Right lobe of liver (tissue), 4 donors: Measurements from ENCODE around the gene SLC12A9.

Experiments used
- POLR2A ChIP-seq: fragments of 450-650 bp; IDR thresholded peaks from one replicate; pipeline ENCODE4 v1.6.1; 2017; ENCODE audit warnings: antibody characterized with exemption, mild to moderate bottlenecking
- TF ChIP-seq, protein P1 (sequence below), 4 donors: fragments of 200-600 bp in 3 of 4; fragments of 450-650 bp in 1 of 4; IDR thresholded peaks; one replicate each; pipeline versions ENCODE4 v1.5.1 to v1.8.0; 2016 to 2022; ENCODE audit warnings: antibody characterized with exemption in 4 of 4, mild to moderate bottlenecking in 2 of 4
- donor health status: DM: no; HTN: no; CAD: no.
- donor health status: DM: no; HTN: no; CAD: no.
- donor health status: DM: no; HTN: yes; CAD: no.

DNA sequence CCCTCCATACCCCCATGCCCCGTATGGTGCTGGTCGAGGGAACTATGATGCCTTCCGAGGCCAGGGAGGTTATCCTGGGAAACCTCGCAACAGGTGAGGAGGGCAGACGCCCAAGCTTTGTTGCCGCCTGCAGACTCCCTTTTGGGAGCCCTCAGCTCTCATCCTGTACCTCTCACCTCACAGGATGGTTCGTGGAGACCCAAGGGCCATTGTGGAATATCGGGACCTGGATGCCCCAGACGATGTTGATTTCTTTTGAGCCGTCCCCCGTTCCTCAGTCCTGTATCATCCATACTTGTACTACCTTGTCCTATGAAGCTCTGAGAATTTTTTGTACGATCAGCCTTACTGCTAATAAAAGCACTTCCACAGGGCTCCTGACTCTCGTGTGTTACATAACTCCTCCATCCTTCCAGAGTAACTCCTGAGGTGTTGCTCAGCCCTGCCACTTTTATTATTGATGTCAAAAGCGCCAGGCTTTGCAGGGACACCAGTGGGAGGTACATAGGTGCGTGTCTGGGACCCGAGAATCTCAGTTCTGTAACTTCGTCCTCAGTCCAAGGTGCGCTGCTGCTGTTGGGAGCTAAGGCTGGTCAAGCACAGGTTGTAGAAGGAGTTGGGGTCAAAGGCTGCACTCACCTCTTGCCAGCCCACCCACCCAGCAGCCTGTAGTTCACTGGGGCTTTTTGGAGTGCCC is 35.9 kb downstream of the SLC12A9 start:
- TF ChIP-seq, protein P1, sequence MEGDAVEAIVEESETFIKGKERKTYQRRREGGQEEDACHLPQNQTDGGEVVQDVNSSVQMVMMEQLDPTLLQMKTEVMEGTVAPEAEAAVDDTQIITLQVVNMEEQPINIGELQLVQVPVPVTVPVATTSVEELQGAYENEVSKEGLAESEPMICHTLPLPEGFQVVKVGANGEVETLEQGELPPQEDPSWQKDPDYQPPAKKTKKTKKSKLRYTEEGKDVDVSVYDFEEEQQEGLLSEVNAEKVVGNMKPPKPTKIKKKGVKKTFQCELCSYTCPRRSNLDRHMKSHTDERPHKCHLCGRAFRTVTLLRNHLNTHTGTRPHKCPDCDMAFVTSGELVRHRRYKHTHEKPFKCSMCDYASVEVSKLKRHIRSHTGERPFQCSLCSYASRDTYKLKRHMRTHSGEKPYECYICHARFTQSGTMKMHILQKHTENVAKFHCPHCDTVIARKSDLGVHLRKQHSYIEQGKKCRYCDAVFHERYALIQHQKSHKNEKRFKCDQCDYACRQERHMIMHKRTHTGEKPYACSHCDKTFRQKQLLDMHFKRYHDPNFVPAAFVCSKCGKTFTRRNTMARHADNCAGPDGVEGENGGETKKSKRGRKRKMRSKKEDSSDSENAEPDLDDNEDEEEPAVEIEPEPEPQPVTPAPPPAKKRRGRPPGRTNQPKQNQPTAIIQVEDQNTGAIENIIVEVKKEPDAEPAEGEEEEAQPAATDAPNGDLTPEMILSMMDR (IDR thresholded peaks at IDR 0.05), result no peak
- no peak for TF ChIP-seq POLR2A
